GM06990 (cell line): ENCODE results near the gene CRABP2.

Experiments
- DNase-seq: peaks from one replicate; pipeline ENCODE4 v3.0.0-alpha.2; 2011; ENCODE audit not compliant: insufficient read length; ENCODE audit errors: extremely low read depth
- H3K27me3 ChIP-seq: replicated peaks from 2 replicates; pipeline ENCODE4 v1.6.0; 2011; ENCODE audit warnings: low read length; ENCODE audit not compliant: control insufficient read depth, insufficient read depth
- H3K36me3 ChIP-seq: 2 replicates; pipeline ENCODE4 v1.5.1; 2011; ENCODE audit warnings: low read length; ENCODE audit not compliant: control insufficient read depth, insufficient read depth
- H3K4me3 ChIP-seq: replicated peaks from 2 replicates; pipeline ENCODE4 v1.5.1; 2011; ENCODE audit warnings: low read depth, mild to moderate bottlenecking, control low read depth, low read length
- CTCF ChIP-seq: IDR thresholded peaks from 2 replicates; pipeline ENCODE4 v1.5.1; 2011; ENCODE audit warnings: low read length, control low read depth, mild to moderate bottlenecking, inconsistent platforms; ENCODE audit not compliant: insufficient read depth, poor library complexity, severe bottlenecking

CRABP2 gene

GRCh38 chr1:156743367-156744302, 38.3 kb upstream of the CRABP2 start:
- no peaks in the 10 kb centered on the region for H3K27me3 ChIP-seq
- no peak for DNase-seq
- H3K36me3 ChIP-seq, result peaks cover 14% of the 10 kb centered on the region
- H3K4me3 ChIP-seq, result no peak overlapping the region
- TF ChIP-seq CTCF, result no peak

- TF ChIP-seq CTCF, result no peak
- Histone ChIP-seq H3K4me3 (no peak overlapping the region), H3K36me3 (peaks cover 14% of the 10 kb centered on the region), H3K27me3 (no peaks in the 10 kb centered on the region)
- no peak for DNase-seq
These were observed 37.4 kb upstream of the CRABP2 start for GRCh38 chr1:156742801-156743200.

- no peak for TF ChIP-seq CTCF
- Histone ChIP-seq H3K36me3 (peaks cover 14% of the 10 kb centered on the region), H3K27me3 (no peaks in the 10 kb centered on the region), H3K4me3 (no peak overlapping the region)
- DNase-seq, result no peak
These were observed 36.6 kb upstream of the CRABP2 start for GRCh38 chr1:156742017-156742416.

- no peak for DNase-seq
- Histone ChIP-seq H3K36me3 (peaks cover 17% of the 10 kb centered on the region), H3K27me3 (no peaks in the 10 kb centered on the region), H3K4me3 (peak overlapping the region; percentile 44)
- no peak for TF ChIP-seq CTCF
These were observed 36.1 kb upstream of the CRABP2 start for GRCh38 chr1:156741481-156741983.

- peak within 1 kb of the TSS; percentile 91 for H3K4me3 ChIP-seq
- DNase-seq, result peak; percentile 95
- peaks cover 20% of the 10 kb centered on the region for H3K36me3 ChIP-seq
- TF ChIP-seq CTCF, result no peak
- H3K27me3 ChIP-seq, result no peaks in the 10 kb centered on the region
These were observed 35.5 kb upstream of the CRABP2 start, which contains the start of gene MRPL24 for GRCh38 chr1:156740741-156741480. MRPL24 (minus strand) TSS chr1:156741088; CDS start chr1:156738704, 2,384 bp downstream.
